ENCODE data around the gene SGCA. TPM values are rescaled to one million over a fixed set of nuclear protein-coding genes. Genes with fewer than 3 reads are reported as not detected.

Gene SGCA
- total RNA-seq, 1 donor from 2014 or later: 78.5 TPM

DNA sequence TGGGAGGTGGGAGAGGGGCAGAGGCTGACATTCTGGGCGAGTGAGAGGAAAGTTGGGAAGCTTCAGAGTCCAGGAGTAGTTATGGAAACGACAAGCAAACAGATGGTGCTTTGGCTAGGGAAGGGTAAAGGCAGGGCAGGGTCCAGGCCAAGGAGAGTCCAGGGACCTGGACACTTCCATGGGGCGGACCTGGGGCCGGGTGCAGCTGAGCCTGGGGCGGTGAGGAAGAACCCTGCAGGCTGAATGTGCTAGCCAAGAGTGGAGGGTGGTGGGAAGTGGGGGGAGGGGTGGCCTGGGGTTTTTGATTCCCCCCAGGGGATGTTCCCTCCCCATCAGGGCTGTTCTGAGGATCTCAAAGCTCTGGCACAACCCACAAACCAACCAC lies 18.0 kb upstream of the SGCA start:
- intact Hi-C loops (cut with DNase I): loop anchor here (5.0 kb wide), 3 partner anchors 36 to 51 kb away; partner anchors contain the start of gene PDK2
- peak in 1 of 2 donors; percentile 78 for DNase-seq (ENCODE audit: low spot score in 2 of 2)
- TF ChIP-seq, protein P1, sequence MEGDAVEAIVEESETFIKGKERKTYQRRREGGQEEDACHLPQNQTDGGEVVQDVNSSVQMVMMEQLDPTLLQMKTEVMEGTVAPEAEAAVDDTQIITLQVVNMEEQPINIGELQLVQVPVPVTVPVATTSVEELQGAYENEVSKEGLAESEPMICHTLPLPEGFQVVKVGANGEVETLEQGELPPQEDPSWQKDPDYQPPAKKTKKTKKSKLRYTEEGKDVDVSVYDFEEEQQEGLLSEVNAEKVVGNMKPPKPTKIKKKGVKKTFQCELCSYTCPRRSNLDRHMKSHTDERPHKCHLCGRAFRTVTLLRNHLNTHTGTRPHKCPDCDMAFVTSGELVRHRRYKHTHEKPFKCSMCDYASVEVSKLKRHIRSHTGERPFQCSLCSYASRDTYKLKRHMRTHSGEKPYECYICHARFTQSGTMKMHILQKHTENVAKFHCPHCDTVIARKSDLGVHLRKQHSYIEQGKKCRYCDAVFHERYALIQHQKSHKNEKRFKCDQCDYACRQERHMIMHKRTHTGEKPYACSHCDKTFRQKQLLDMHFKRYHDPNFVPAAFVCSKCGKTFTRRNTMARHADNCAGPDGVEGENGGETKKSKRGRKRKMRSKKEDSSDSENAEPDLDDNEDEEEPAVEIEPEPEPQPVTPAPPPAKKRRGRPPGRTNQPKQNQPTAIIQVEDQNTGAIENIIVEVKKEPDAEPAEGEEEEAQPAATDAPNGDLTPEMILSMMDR (IDR thresholded peaks at IDR 0.05): no peak
- peaks cover 27 to 38% of the 10 kb centered on the region in 2 donors for H3K4me1 ChIP-seq
- no peaks in the 10 kb centered on the region for H3K9me3 ChIP-seq
- H3K27me3 ChIP-seq: no peaks in the 10 kb centered on the region
- H3K4me3 ChIP-seq: peak overlapping the region; percentile 73 to 76
- peaks cover 25 to 27% of the 10 kb centered on the region in 2 donors for H3K36me3 ChIP-seq
- H3K27ac ChIP-seq: peak overlapping the region; percentile 89 to 93

DNA sequence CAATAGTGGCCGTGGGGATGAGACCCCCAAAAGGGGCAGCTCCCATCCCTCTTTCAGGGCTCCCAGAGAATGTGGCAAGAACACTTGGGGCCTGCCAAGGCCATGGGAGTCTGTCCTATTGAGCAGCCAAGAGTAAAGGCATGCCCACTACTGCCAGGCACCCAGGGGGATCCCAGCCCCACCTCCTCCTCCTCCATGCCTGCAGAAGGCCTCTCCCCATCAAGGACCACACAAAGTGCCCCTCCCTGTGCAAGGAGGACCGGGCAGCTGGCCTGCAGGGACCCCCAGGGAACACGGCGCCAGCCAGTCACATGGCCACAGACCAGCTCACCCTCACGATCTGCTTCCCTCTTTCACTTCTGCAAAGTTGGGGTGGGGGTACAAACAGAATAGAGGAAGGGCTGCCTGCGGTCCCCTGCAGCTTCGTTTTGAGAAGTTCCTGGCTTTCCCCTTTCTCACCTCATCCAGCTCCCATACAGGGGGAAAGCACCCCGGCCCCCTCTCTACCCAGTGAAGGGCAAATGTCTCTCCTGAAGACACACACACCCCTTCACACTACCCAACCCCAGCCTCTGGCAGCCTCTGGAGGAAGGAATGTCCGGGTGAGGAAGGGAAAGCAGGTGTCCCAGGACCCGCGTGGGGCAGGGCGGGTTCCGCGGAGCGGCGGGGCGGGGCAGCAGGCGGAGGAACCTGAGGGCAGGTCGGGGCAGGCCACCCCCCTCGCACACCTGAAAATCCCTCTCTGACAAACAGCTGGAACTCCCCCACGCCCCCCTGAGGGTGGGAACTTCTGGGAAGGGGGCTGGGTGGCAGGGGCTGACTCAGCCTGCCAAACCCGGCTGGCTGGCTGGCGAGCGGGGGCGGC lies 17.3 kb upstream of the SGCA start:
- DNase-seq (ENCODE audit: low spot score in 2 of 2): peak; percentile 52 to 75
- intact Hi-C loops (cut with DNase I): loop anchor here (5.0 kb wide), 3 partner anchors 36 to 51 kb away; partner anchors contain the start of gene PDK2
- H3K4me1 ChIP-seq: peaks cover 27 to 43% of the 10 kb centered on the region in 2 donors
- H3K4me3 ChIP-seq: peak overlapping the region; percentile 73 to 76
- H3K27me3 ChIP-seq: no peaks in the 10 kb centered on the region
- H3K27ac ChIP-seq: peak overlapping the region; percentile 89 to 93
- TF ChIP-seq, protein P1 (IDR thresholded peaks at IDR 0.05): peak in 2 of 3 experiments; percentile 9 to 28
- peaks cover 19 to 21% of the 10 kb centered on the region in 2 donors for H3K36me3 ChIP-seq
- H3K9me3 ChIP-seq: no peaks in the 10 kb centered on the region

DNA sequence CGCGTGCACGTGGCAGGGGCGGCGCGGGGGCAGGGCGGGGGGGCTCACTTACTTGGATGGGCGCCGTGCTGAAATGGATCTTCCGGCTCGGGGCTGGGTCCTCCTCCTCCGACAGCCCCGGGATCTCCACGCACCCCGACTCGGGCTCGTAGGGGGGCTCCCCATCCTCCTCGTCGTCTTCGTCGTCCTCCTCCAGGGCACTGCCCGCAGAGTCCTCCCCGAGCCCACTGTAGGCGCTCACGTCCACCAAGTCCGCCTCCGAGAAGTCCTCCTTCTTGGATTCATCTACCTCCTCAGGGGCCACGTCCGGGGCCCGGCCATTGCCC lies 16.8 kb upstream of the SGCA start:
- intact Hi-C loops (cut with DNase I): loop anchor here (5.0 kb wide), 3 partner anchors 37 to 52 kb away; partner anchors contain the start of gene PDK2
- TF ChIP-seq, protein P1 (IDR thresholded peaks at IDR 0.05): no peak
- Histone ChIP-seq H3K4me1 (peaks cover 28 to 49% of the 10 kb centered on the region in 2 donors), H3K4me3 (peak overlapping the region; percentile 73 to 76), H3K27me3 (no peaks in the 10 kb centered on the region), H3K9me3 (no peaks in the 10 kb centered on the region), H3K27ac (peak overlapping the region; percentile 89 to 93), H3K36me3 (peaks cover 13 to 15% of the 10 kb centered on the region in 2 donors)
- peak in 1 of 2 donors; percentile 82 for DNase-seq (ENCODE audit: low spot score in 2 of 2)

DNA sequence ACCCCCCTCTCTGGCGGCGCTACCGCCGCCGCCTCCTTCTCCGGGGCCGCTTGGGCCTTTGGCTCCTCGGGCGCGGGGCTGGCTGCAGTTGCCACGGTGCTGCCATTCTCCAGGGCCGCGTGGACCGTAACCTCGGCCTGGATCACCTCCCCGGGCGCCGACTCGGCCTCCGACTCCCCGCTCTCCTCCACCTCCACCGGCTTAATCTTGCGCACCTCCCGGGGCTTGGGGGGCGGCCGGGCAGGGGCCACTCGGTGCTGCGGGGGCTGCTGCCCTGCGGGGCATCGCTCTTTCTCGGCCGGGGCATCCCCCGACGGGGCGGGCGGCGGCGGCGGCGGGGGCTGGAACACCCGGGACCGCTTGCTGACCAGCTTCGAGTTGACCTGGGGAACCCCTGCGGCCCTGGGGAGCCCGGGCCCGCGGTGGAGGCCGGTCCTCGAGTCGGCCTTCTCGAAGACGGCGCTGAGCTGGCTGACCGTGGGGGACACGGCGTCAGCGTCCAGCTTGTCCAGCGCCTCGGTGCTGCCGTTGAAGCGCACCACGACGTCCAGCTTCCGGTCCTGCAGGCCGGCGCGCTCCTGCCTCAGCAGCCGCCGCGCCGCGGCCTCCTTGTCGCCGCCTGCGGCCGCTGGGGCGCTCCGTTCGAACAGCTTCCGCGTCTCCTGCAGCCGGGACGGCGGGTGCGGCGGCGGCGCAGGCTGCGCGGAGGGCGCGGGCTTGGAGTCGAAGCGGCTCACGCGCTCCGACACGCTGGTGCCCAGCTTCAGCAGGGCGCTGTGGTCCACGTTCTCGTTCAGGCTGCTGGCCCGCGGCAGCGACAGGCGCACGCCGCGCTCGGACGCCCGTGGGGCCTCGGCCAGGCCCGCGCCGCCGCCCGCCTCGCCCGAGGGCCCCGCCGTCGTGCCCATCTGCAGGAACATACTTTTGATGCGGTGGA lies 16.1 kb upstream of the SGCA start:
- Histone ChIP-seq H3K9me3 (no peaks in the 10 kb centered on the region), H3K27ac (peak overlapping the region; percentile 91 to 93), H3K4me3 (peak overlapping the region; percentile 73 to 76), H3K27me3 (no peaks in the 10 kb centered on the region), H3K36me3 (peaks cover 7 to 8% of the 10 kb centered on the region in 2 donors), H3K4me1 (peaks cover 35 to 55% of the 10 kb centered on the region in 2 donors)
- intact Hi-C loops (cut with DNase I): loop anchor here (5.0 kb wide), 3 partner anchors 37 to 52 kb away; partner anchors contain the start of gene PDK2
- TF ChIP-seq, protein P1 (IDR thresholded peaks at IDR 0.05): peak in 1 of 3 experiments; percentile 23
- DNase-seq (ENCODE audit: low spot score in 2 of 2): no peak

DNA sequence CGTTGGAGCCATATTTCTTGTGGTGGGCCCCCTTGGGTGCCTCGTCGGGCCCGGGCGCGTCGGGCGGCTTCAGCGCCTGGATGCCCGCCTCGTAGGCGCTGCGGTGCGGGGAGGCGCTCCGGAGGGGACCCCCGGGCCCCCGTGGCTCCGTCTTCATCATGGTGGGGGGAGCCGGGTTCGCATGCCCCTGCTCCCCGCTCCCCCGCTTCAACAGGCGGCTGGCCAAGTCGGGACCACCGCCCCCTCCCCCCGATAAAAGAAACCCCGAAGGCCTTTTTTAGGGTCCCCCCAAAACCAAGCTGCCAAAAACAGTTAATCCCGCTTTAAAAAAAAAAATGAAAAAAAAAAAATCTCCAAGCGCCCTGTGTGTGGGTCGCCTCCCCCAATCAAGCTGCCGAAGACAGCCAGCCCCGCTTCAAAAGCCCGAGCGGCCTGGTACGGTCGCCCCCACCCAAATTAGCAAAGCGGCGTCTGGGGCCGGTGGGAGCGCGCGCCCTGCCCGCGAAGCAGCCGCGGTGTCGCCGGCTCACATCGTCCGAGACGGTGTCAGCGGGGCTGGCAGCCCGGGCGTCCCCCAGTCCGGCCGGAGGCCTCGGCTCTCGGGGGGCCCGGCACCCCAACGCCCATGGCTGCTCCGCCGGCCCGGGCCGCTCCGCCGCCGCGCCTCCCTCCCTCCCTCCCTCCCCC lies 15.3 kb upstream of the SGCA start, which contains the start of gene PPP1R9B:
Gene PPP1R9B, minus strand, starts transcription at position 324 of the 687 bp plus-strand sequence. Its CDS starts 164 bp downstream, at position 160.
- Histone ChIP-seq H3K36me3 (peaks cover 0 to under 1% of the 10 kb centered on the region in 2 donors), H3K4me1 (peaks cover 40 to 58% of the 10 kb centered on the region in 2 donors), H3K27me3 (no peaks in the 10 kb centered on the region), H3K9me3 (no peaks in the 10 kb centered on the region), H3K4me3 (peak within 1 kb of the TSS; percentile 73 to 76), H3K27ac (peak within 1 kb of the TSS; percentile 91 to 93)
- no peak for DNase-seq (ENCODE audit: low spot score in 2 of 2)
- TF ChIP-seq, protein P1 (IDR thresholded peaks at IDR 0.05): no peak
- intact Hi-C loops (cut with DNase I): no loop called here
